Measurements from ENCODE around the gene LYPD3.
A peak's percentile ranks its signal among the peaks of the same experiment; 100 is the strongest.
"Not testable (repeated sequence)": the region's sequence is repeated elsewhere in the genome, so short reads cannot be mapped to it uniquely, and the experiment has no call there.

LYPD3 gene

DNA sequence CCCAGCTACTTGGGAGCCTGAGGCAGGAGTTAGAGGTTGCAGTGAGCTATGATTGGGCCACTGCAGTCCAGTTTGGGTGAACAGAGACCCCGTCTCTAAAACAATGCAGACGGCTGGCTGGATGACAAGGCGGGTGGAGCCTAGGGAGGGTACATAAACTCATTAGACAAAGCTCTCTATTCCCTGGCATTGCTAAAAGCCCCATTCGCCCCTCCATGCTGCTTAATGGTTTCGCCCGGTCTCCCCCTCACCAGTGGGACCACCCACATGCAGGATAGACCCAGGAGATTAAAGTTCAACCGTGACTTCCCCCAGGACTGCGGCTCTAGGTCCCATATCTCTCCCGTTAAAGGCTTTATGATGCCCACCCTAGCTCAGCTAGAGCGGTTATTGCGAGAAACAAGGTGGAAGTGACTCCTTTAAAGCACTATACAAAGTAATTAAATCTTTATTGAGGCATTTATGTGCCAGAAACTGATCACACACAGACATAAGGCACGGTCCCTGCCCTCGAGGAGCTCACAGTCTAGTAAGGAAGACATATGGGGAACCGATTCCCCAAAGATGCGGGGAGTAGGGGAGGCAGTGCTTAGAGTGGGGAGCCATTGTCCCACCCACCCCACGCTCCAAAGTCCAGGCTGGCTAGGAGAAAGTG is 4.9 kb downstream of the LYPD3 start:
- DNase-seq = no peak

DNA sequence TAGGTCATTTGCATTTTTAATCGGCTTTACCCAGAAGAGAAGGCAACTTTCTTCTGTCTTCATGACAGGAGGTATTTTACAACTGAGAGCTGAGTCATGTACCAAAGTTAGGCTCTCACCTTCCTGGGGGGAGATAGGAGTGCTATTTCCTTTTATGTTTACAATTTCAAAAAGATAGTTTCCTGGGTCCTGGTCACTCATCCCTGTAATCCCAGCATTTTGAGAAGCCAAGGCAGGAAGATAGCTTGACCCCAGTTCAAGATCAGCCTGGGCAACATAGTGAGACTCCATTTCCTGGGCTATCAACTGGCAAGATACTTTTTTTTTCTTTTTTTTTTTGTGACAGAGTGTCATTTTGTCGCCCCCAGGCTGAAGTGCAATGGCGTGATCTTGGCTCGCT is 7.6 kb downstream of the LYPD3 start:
- DNase-seq = no peak

GRCh38 chr19:43455321-43456113 is 9.9 kb downstream of the LYPD3 start:
- no peak for DNase-seq

GRCh38 chr19:43454031-43454430 is 11.4 kb downstream of the LYPD3 start:
- DNase-seq = no peak

- DNase-seq = no peak
Observed at GRCh38 chr19:43452582-43452981, 12.8 kb downstream of the LYPD3 start.

GRCh38 chr19:43450545-43450997 is 14.8 kb downstream of the LYPD3 start:
- peak; percentile 28 for DNase-seq

DNA sequence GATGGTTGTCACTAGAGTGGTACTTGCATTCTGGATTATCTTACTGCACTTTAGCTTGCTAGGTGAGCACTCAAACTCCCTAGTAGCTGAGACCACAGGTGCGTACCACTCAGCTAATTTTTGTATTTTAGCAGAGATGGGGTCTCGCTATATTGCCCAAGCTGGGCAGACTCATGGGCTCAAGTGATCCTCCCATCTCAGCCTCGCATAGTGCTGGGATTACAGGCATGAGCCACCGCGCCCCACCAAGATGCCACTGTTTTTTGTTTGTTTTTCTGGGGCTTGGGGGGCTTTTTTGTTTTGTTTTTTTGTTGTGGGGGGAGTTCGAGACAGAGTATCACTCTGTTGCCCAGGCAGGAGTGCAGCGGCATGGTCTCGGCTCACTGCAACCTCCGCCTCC is 17.8 kb downstream of the LYPD3 start:
- no peak for DNase-seq

- DNase-seq = peak; percentile 81
Observed at GRCh38 chr19:43446746-43447489, 18.5 kb downstream of the LYPD3 start.

DNA sequence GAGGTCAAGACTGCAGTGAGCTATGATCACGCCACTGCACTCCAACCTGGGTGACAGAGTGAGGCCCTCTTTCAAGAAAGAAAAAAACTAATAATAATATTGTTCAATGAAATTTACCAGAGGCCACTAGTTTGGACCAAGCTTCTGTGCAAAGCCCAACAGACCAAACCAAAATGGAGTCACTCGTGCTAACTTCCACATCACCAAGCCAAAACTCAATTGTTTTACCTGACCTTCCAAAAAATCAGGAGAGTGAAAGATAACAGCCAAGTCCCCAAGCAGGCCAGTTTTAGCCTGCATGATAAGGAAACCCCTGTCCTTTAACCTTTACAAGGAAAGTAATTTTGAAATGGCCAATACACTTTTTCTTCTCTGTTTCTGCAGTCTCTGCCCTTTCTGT is 20.0 kb downstream of the LYPD3 start:
- DNase-seq = no peak

- no peak for DNase-seq
Observed at GRCh38 chr19:43444531-43445287, 20.7 kb downstream of the LYPD3 start.

DNA sequence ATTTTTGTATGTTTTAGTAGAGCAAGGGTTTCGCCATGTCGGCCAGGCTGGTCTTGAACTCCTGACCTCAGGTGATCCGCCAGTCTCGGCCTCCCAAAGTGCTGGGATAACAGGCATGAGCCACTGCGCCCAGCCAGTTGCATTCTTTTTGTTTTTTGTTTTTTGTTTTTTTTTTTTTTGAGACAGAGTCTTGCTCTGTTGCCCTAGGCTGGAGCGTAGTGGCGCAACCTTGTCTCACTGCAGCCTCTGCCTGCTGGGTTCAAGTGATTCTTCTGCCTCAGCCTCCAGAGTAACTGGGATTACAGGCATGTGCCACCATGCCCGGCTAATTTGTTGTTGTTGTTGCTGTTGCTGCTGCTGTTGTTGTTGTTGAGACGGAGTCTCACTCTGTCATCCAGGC is 21.3 kb downstream of the LYPD3 start:
- not testable (repeated sequence) for DNase-seq

DNA sequence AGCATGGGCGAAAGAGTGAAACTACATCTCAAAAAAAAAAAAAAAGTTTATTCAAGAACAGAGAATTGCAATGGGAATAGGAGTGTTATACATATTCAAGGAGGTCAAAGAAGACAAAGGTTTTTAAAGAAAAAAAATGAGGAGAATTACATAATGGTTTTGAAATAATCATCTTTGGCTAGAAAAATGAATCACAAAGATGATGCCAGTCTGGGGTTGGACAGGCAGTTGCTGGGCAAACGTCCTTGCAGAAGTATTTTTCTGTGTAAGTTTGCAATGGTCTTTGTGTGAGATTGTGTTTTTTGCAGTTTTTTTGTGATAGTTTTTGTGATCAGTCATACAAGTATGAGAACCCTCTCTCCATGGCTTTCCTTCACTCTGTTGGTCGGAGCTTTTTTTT is 23.7 kb downstream of the LYPD3 start:
- DNase-seq = no peak

GRCh38 chr19:43439709-43440063 is 25.7 kb downstream of the LYPD3 start:
- no peak for DNase-seq

DNA sequence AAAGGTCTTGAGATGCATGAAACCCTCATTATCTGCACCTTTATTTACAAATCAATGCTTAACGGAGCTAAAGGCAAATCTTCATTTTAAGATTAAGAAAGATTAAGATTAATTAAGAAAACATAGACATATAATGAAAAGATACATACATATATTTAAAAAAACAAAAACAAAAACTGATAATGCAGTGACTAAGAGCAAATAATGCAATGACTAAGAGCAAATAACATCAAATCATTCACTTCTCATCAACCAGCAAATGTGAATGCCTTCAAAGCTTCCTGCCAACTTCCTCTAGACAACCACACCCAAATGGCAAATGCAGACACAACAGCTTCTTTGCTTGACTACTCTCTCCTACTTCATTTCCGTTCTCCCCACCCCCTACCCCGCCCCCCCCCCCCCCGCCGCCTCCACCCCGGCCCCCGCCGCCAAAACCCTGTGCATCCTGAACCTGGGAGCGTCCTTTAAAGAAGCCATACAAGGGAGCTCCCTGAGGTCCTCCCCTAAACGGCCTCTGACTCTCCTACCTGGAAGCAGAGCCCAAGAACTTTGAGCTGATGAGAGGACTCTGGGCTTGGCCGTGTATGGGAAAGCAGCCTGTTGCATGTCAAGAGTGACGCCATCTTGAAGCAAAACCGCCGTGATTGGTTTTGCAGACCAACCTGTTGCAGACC is 26.2 kb downstream of the LYPD3 start:
- peak; percentile 70 for DNase-seq

DNA sequence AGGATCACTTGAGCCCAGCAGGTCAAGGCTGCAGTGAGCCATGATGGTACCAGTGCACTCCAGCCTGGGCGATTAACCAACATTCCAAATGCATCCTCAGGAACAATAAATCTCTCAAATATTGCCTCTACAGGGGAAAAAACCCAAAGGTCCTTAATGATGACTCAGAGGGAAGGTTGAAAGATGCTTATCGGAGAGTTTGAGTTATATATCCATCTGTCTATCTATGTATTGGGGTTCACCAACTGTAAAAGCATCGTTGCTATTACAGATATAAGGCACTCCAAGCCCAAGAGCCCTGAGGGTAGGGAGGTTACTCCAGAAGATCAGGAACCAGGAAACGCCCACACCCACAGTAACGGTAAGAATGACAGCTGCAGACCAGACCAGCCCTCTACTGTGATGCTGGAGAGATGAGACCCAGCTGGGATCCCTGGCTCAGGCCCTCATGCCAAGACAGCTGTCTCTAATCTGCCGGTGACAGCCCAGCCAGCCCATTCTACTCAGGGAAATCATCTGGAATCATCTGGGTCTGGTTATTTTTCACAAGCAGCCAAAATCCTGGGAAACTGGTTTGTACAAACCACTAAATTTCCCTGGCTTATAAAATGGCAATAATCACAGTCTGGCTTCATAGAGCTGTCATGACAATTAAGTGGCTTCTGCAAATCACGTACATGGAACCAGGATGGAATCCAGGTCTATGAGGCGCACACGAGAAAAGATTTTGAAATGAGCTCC is 26.9 kb downstream of the LYPD3 start:
- DNase-seq = no peak

DNA sequence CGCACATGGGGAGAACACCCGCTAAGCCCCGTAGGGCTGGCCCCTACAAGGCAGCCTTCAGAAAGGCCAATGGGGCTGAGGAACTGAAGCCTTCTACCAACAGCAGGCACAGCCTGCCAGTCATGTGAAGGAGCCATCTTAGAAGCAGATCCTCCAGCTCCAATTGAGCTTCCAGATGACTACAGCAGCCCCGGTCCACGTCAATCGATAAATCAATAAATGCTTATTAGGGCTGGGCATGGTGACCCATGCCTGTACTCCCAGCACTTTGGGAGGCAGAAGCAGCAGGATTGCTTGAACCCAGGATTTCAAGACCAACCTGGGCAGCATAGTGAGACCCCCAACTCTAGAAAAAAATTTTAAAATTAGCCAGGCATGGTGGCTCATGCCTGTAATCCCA is 27.7 kb downstream of the LYPD3 start:
- DNase-seq = no peak

- DNase-seq = not testable (repeated sequence)
Observed at GRCh38 chr19:43437284-43437683, 28.1 kb downstream of the LYPD3 start.

- no peak for DNase-seq
Observed at GRCh38 chr19:43435775-43436174, 29.6 kb downstream of the LYPD3 start.

DNA sequence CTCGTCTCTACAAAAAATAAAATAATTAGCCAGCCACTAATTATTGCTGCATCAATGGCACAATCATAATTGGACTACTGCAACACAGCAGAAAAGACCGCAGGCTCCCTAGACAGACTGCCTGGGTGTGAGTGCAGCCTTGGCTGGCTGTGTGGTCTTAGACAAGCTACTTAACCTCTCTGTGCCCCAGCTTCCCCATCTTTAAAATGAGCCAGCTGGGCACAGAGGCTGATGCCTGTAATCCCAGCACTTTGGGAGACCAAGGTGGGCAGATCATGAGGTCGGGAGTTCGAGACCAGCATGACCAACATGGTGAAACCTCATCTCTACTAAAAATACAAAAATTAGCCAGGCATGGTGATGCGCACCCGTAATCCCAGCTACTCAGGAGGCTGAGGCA is 31.7 kb downstream of the LYPD3 start:
- DNase-seq = no peak

- DNase-seq = no peak
Observed at GRCh38 chr19:43433358-43433673, 32.1 kb downstream of the LYPD3 start.

GRCh38 chr19:43430976-43431375 is 34.4 kb downstream of the LYPD3 start:
- no peak for DNase-seq

DNA sequence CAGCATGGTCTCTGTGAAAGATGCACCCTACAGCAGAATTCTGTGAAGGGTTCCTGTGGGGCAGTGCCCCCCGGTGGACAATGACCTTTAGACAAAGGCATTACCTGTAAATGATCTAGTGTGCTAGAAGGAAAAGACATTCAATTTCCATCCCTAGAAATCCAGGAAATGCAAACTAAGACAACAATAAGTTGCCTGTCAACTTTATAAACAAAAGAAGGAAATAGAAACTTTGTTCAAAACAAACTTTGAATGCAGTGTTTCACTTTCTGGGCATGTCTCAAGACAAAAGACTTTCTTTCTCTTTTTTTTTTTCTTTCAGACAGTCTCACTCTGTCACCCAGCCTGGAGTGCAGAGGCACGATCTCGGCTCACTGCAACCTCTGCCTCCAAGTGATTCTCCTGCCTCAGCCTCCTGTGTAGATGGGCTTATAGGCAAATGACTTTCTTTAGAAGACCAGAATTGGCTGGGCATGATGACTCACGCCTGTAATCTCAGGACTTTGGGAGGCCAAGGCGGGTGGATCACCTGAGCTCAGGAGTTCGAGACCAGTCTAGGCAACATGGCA is 35.2 kb downstream of the LYPD3 start:
- DNase-seq = no peak

Measured in activated CD4-positive, alpha-beta T cell treated with anti-CD3 and anti-CD28 coated beads, Interleukin-2, amount 50 U/mL, for 16 hours (primary cell).